GM21786 (cell line): ENCODE results near the gene MKNK2.
"Not testable (repeated sequence)": the region's sequence is repeated elsewhere in the genome, so short reads cannot be mapped to it uniquely, and the experiment has no call there.

Experiments used
- ATAC-seq: cut with Tn5 transposase; IDR thresholded peaks from one replicate; pipeline ENCODE4 v1.9.1; 2021; ENCODE audit not compliant: unreplicated experiment

Gene MKNK2

DNA sequence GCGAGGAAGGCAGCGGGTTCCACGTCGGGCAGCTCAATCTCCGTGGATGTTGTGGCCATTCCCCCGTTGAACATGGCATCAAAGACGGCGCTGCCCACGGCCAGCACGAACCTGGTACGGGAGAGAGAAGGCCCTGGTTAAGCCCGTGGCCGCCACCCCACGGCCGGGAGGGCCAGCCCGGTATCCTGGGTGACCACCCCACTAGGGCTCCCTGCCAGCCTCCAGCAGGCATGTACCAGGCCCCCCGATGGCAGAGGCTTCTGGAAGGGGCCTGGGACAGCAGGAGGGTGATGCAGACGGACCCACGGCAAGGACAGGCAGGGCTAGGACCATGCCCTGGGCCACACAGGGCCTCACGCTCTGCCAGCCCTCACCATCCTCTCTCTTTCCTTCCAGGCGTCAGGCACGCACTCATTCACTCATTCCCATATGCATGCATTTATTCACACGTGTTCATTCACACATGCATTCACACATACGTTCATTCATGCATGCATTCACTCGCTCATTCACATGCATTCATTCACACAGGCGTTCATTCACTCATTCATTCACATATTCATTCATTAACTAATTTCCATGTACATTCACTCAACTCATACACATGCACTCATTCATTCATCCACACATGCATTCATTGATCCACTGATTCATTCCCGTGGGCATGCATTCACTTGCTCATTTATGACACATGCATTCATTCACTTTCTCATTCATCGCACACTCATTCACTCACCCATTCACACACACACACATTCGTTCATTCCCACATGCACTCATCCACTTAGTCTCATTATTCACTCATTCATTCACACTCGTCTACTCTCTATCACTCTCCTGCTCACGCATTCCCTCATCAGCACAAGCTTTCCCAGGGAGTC lies 53.5 kb downstream of the MKNK2 start:
- no peak for ATAC-seq

- ATAC-seq = no peak
Observed at GRCh38 chr19:1992759-1993260, 58.2 kb downstream of the MKNK2 start.

- no peak for ATAC-seq
Observed at GRCh38 chr19:1991018-1991913, 59.8 kb downstream of the MKNK2 start.

- ATAC-seq = no peak
Observed at GRCh38 chr19:1990230-1991017, 60.6 kb downstream of the MKNK2 start.

DNA sequence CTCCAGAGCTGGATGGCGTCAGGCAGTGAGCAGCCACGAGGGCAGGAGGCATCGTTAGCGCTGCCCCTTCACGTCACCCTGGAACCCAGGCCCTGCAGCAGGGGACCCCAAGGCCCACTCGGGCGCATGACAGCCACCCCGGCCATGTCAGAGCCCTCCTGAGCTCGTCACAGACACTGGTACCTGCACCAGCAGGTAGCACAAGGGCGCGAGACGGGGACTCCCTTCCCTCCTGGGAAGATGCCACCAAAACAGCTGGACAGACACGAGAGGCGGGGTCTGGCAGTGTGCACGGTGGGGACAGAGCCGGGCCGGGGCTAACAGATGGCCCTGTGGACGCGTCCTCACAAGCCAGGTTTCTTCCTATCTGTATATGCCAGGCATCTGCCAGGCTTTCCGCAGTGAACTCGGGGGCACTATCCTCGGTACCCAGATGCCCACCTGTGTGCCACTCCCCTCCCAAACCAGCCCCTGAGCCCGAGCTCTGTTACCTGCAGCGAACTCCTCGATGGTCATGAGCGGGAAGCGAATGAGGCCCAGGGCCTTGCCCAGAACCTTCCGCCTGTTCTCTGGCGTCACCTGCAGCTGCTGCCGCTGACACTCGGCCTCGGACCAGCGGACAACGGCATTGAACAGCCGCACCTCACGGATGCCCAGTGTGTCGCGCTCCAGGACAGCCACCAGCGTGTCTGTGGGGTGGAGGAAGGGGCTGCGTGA lies 61.4 kb downstream of the MKNK2 start:
- ATAC-seq = no peak

- ATAC-seq = not testable (repeated sequence)
Observed at GRCh38 chr19:1988464-1988863, 62.6 kb downstream of the MKNK2 start.
